ENCODE measurements around the gene PIP4K2B.
"Not testable (repeated sequence)": the region's sequence is repeated elsewhere in the genome, so short reads cannot be mapped to it uniquely, and the experiment has no call there.

The PIP4K2B gene

GRCh38 chr17:38799501-38800236 lies at the start of gene PIP4K2B:
PIP4K2B (minus strand) TSS chr17:38799556; CDS start chr17:38799424, 132 bp downstream.
- peak; percentile 97 for DNase-seq

- DNase-seq = no peak
Observed at GRCh38 chr17:38848557-38848891, 49.2 kb upstream of the PIP4K2B start.

- DNase-seq = no peak
Observed at GRCh38 chr17:38844261-38844757, 45.0 kb upstream of the PIP4K2B start.

GRCh38 chr17:38825762-38826247 lies 26.4 kb upstream of the PIP4K2B start:
- DNase-seq = no peak

- DNase-seq = peak; percentile 79
Observed at GRCh38 chr17:38824899-38825761, 25.8 kb upstream of the PIP4K2B start, which contains the start of gene CWC25. CWC25 (minus strand) TSS chr17:38825321; CDS start chr17:38825183, 138 bp downstream.

- no peak for DNase-seq
Observed at GRCh38 chr17:38815576-38816193, 16.3 kb upstream of the PIP4K2B start.

GRCh38 chr17:38809828-38810227 lies 10.5 kb upstream of the PIP4K2B start:
- DNase-seq = no peak

- no peak for DNase-seq
Observed at GRCh38 chr17:38800237-38800760, 943 bp upstream of the PIP4K2B start.

GRCh38 chr17:38798614-38799500 lies 499 bp downstream of the PIP4K2B start:
- DNase-seq = no peak

GRCh38 chr17:38797828-38798227 lies 1.5 kb downstream of the PIP4K2B start:
- DNase-seq = no peak

- DNase-seq = no peak
Observed at GRCh38 chr17:38797158-38797490, 2.2 kb downstream of the PIP4K2B start.

GRCh38 chr17:38796451-38797157 lies 2.8 kb downstream of the PIP4K2B start:
- DNase-seq = no peak

GRCh38 chr17:38794221-38794620 lies 5.1 kb downstream of the PIP4K2B start:
- DNase-seq = no peak

GRCh38 chr17:38791162-38791561 lies 8.2 kb downstream of the PIP4K2B start:
- no peak for DNase-seq

- not testable (repeated sequence) for DNase-seq
Observed at GRCh38 chr17:38790148-38790707, 9.1 kb downstream of the PIP4K2B start.

- DNase-seq = no peak
Observed at GRCh38 chr17:38789185-38789584, 10.2 kb downstream of the PIP4K2B start.

GRCh38 chr17:38787999-38788398 lies 11.4 kb downstream of the PIP4K2B start:
- DNase-seq = not testable (repeated sequence)

GRCh38 chr17:38786372-38786771 lies 13.0 kb downstream of the PIP4K2B start:
- DNase-seq = no peak

GRCh38 chr17:38783227-38783626 lies 16.1 kb downstream of the PIP4K2B start:
- DNase-seq = no peak

- no peak for DNase-seq
Observed at GRCh38 chr17:38779965-38780752, 19.2 kb downstream of the PIP4K2B start.
